ENCODE data around the gene MGAT3. TPM values are rescaled to one million over a fixed set of nuclear protein-coding genes. Genes with fewer than 3 reads are reported as not detected.

Gene MGAT3
- polyA plus RNA-seq, 3 donors: 0.03 TPM; not detected in 2

DNA sequence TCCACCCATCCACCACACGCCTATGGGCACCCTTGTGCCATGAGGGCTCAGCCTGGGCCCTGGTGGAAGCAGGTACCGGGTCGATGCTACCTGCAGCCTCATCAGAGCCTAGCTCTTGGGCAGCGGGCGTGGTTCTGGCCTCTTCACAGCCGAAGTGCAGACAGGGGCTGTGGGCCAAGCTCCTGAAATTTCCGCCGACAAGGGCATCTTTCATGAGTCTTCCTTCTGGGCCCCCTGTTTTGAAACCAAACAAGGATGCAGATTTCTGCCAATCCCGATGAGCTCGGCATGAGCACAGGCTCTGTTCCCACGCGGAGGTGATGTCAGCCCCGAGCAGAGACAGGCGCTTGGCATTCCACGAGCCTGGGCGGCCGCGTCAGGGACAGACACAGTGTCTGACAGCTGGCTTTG is 22.6 kb upstream of the MGAT3 start:
- Histone ChIP-seq H3K27me3 (ENCODE audit: control insufficient read depth in 2 of 2, insufficient read depth in 2 of 2, low read length in 2 of 2) (no peaks in the 10 kb centered on the region), H3K9me3 (replicated peaks in 1 of 2; ENCODE audit: control insufficient read depth in 1 of 2, insufficient read depth in 1 of 2, low read length in 2 of 2) (no peaks in the 10 kb centered on the region), H3K4me3 (replicated peaks in 1 of 3; ENCODE audit: low read depth in 2 of 3, low read length in 3 of 3) (no peak overlapping the region), H3K27ac (ENCODE audit: low read depth in 1 of 2, low read length in 2 of 2) (no peak overlapping the region), H4K20me1 (ENCODE audit: insufficient read depth, low read length) (no peaks in the 10 kb centered on the region), H3K79me2 (ENCODE audit: insufficient read depth, low read length) (no peaks in the 10 kb centered on the region), H3K9ac (ENCODE audit: insufficient read depth, low read length, poor library complexity, severe bottlenecking) (no peak overlapping the region), H3K4me1 (ENCODE audit: control insufficient read depth in 1 of 2, insufficient read depth in 2 of 2, low read length in 2 of 2) (peaks cover 30 to 41% of the 10 kb centered on the region in 2 donors), H3K36me3 (replicated peaks in 1 of 2; ENCODE audit: control insufficient read depth in 1 of 2, insufficient read depth in 2 of 2, low read length in 2 of 2) (peaks cover 43 to 55% of the 10 kb centered on the region in 2 donors), H3K4me2 (replicated peaks; ENCODE audit: extremely low read depth, low read length, poor library complexity, severe bottlenecking) (no peak overlapping the region), H2AFZ (ENCODE audit: insufficient read depth, low read depth, low read length, poor library complexity, severe bottlenecking) (no peak overlapping the region)
- H3K9me3 Mint-ChIP-seq: no peaks in the 10 kb centered on the region
- peaks cover 0 to 3% (median 3%) of the 10 kb centered on the region in 3 donors for H3K27me3 Mint-ChIP-seq (ENCODE audit: low read depth in 3 of 3)
- intact Hi-C loops (cut with micrococcal nuclease): no loop called here
- 93% methylated on average over 18 of the region's 18 CpGs for WGBS (ENCODE audit: insufficient coverage)
- H3K4me3 Mint-ChIP-seq: no peak overlapping the region
- peaks cover 44% of the 10 kb centered on the region for H3K4me1 Mint-ChIP-seq
- TF ChIP-seq, protein P1, sequence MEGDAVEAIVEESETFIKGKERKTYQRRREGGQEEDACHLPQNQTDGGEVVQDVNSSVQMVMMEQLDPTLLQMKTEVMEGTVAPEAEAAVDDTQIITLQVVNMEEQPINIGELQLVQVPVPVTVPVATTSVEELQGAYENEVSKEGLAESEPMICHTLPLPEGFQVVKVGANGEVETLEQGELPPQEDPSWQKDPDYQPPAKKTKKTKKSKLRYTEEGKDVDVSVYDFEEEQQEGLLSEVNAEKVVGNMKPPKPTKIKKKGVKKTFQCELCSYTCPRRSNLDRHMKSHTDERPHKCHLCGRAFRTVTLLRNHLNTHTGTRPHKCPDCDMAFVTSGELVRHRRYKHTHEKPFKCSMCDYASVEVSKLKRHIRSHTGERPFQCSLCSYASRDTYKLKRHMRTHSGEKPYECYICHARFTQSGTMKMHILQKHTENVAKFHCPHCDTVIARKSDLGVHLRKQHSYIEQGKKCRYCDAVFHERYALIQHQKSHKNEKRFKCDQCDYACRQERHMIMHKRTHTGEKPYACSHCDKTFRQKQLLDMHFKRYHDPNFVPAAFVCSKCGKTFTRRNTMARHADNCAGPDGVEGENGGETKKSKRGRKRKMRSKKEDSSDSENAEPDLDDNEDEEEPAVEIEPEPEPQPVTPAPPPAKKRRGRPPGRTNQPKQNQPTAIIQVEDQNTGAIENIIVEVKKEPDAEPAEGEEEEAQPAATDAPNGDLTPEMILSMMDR (IDR thresholded peaks at IDR 0.05): no peak
- peak overlapping the region in 2 of 7 donors; percentile 42 to 62 for H3K27ac Mint-ChIP-seq
- DNase-seq: no peak
- peaks cover 35 to 58% of the 10 kb centered on the region in 2 donors for H3K36me3 Mint-ChIP-seq

GRCh38 chr22:39434721-39435120 is 22.1 kb upstream of the MGAT3 start:
- 96% methylated on average over 2 of the region's 6 CpGs for WGBS (ENCODE audit: insufficient coverage)

More at GRCh38 chr22:39434721-39435120, 22.1 kb upstream of the MGAT3 start:
- H3K27me3 ChIP-seq (ENCODE audit: control insufficient read depth in 2 of 2, insufficient read depth in 2 of 2, low read length in 2 of 2): no peaks in the 10 kb centered on the region
- peaks cover 0 to 3% (median 2%) of the 10 kb centered on the region in 3 donors for H3K27me3 Mint-ChIP-seq (ENCODE audit: low read depth in 3 of 3)
- no peak overlapping the region for H3K4me3 ChIP-seq (replicated peaks in 1 of 3; ENCODE audit: low read depth in 2 of 3, low read length in 3 of 3)
- H2AFZ ChIP-seq (ENCODE audit: insufficient read depth, low read depth, low read length, poor library complexity, severe bottlenecking): no peak overlapping the region
- DNase-seq: no peak
- H3K9ac ChIP-seq (ENCODE audit: insufficient read depth, low read length, poor library complexity, severe bottlenecking): no peak overlapping the region
- TF ChIP-seq, protein P1 (IDR thresholded peaks at IDR 0.05): no peak
- no peaks in the 10 kb centered on the region for H4K20me1 ChIP-seq (ENCODE audit: insufficient read depth, low read length)
- peak overlapping the region in 1 of 7 donors; percentile 66 for H3K27ac Mint-ChIP-seq
- peaks cover 35 to 46% of the 10 kb centered on the region in 2 donors for H3K4me1 ChIP-seq (ENCODE audit: control insufficient read depth in 1 of 2, insufficient read depth in 2 of 2, low read length in 2 of 2)
- H3K36me3 ChIP-seq (replicated peaks in 1 of 2; ENCODE audit: control insufficient read depth in 1 of 2, insufficient read depth in 2 of 2, low read length in 2 of 2): peaks cover 40 to 50% of the 10 kb centered on the region in 2 donors
- H3K9me3 ChIP-seq (replicated peaks in 1 of 2; ENCODE audit: control insufficient read depth in 1 of 2, insufficient read depth in 1 of 2, low read length in 2 of 2): no peaks in the 10 kb centered on the region
- H3K79me2 ChIP-seq (ENCODE audit: insufficient read depth, low read length): no peaks in the 10 kb centered on the region
- intact Hi-C loops (cut with micrococcal nuclease): no loop called here
- H3K27ac ChIP-seq (ENCODE audit: low read depth in 1 of 2, low read length in 2 of 2): no peak overlapping the region
- H3K9me3 Mint-ChIP-seq: no peaks in the 10 kb centered on the region
- H3K4me3 Mint-ChIP-seq: no peak overlapping the region
- peaks cover 32 to 54% of the 10 kb centered on the region in 2 donors for H3K36me3 Mint-ChIP-seq
- H3K4me2 ChIP-seq (replicated peaks; ENCODE audit: extremely low read depth, low read length, poor library complexity, severe bottlenecking): no peak overlapping the region
- peaks cover 49% of the 10 kb centered on the region for H3K4me1 Mint-ChIP-seq
